Erythroblast (primary cell): Measurements from ENCODE around the gene ALDH1A1.

Experiments
- GATA1 ChIP-seq: IDR thresholded peaks from 2 replicates; pipeline ENCODE4 v1.6.1; 2011; ENCODE audit warnings: low read depth, mild to moderate bottlenecking, control low read depth, low read length, moderate library complexity
- POLR2A ChIP-seq: IDR thresholded peaks from 2 replicates; pipeline ENCODE4 v1.6.1; 2011; ENCODE audit warnings: mild to moderate bottlenecking, low read length

DNA sequence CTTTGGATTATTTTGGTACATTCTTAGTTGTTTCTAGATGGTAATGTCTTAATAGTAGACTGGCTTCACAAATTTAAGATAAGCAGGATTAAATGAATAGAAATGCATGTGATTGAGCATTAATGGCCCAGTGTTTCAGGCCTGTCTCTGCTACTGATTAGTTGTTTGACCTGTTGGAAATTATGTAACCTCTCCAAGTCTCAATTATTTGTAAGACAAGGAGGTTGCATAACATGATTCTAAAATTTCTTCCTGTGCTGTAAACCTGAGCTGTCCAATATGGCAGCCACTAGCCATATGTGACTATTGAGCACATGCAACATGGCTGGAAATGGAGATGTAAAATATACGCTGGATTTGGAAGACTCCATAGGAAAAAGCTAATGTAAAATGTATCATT, 97.5 kb downstream of the ALDH1A1 start:
- no peak for TF ChIP-seq POLR2A
- TF ChIP-seq GATA1, result no peak
